H9 (cell line): Measurements from ENCODE around the gene ERRFI1. TPM values are rescaled to one million over a fixed set of nuclear protein-coding genes. Genes with fewer than 3 reads are reported as not detected.

Experiments used
- DNase-seq: peaks from one replicate; pipeline ENCODE4 v3.0.0-alpha.2; 2017
- H2AFZ ChIP-seq: one replicate; pipeline ENCODE4 v1.6.1; 2013; ENCODE audit warnings: mild to moderate bottlenecking, low read length, control low read depth, moderate library complexity
- H2AK5ac ChIP-seq: 2 replicates; pipeline ENCODE4 v1.6.1; 2013; ENCODE audit warnings: low read length, control low read depth, mixed read lengths; ENCODE audit not compliant: insufficient read length
- H2BK120ac ChIP-seq: one replicate; pipeline ENCODE4 v1.6.1; 2013; ENCODE audit warnings: low read depth, mild to moderate bottlenecking, low read length, control low read depth, inconsistent platforms; ENCODE audit not compliant: poor library complexity, severe bottlenecking
- H2BK12ac ChIP-seq: 2 replicates; pipeline ENCODE4 v1.6.1; 2013; ENCODE audit warnings: low read length, control low read depth, mixed read lengths, low read depth; ENCODE audit not compliant: insufficient read length
- H2BK15ac ChIP-seq: 2 replicates; pipeline ENCODE4 v1.6.1; 2013; ENCODE audit warnings: low read depth, low read length, control low read depth
- H2BK20ac ChIP-seq: one replicate; pipeline ENCODE4 v1.6.1; 2013; ENCODE audit warnings: low read depth, mild to moderate bottlenecking, low read length, control low read depth, inconsistent platforms; ENCODE audit not compliant: poor library complexity, severe bottlenecking
- H2BK5ac ChIP-seq: 2 replicates; pipeline ENCODE4 v1.6.1; 2013; ENCODE audit warnings: low read length, control low read depth, mixed read lengths; ENCODE audit not compliant: insufficient read length
- H3K14ac ChIP-seq: 2 replicates; pipeline ENCODE4 v1.6.1; 2013; ENCODE audit warnings: low read length, control low read depth; ENCODE audit not compliant: insufficient read depth
- H3K18ac ChIP-seq: 2 replicates; pipeline ENCODE4 v1.6.1; 2013; ENCODE audit warnings: low read depth, mild to moderate bottlenecking, mixed read lengths, low read length, control low read depth; ENCODE audit not compliant: insufficient read length
- H3K23ac ChIP-seq: 2 replicates; pipeline ENCODE4 v1.6.1; 2013; ENCODE audit warnings: low read length, control low read depth, mixed read lengths, low read depth; ENCODE audit not compliant: insufficient read length
- H3K23me2 ChIP-seq: 2 replicates; pipeline ENCODE4 v1.6.1; 2013; ENCODE audit warnings: low read depth, mild to moderate bottlenecking, mixed read lengths, low read length, control low read depth; ENCODE audit not compliant: insufficient read length, poor library complexity, severe bottlenecking
- H3K27ac ChIP-seq: 2 replicates; pipeline ENCODE4 v1.5.1; 2013; ENCODE audit warnings: low read length, control low read depth, mixed read lengths, low read depth; ENCODE audit not compliant: insufficient read length
- H3K27me3 ChIP-seq: 2 replicates; pipeline ENCODE4 v1.6.1; 2013; ENCODE audit warnings: low read length, control low read depth, inconsistent platforms; ENCODE audit not compliant: insufficient read depth
- H3K4ac ChIP-seq: 2 replicates; pipeline ENCODE4 v1.6.1; 2013; ENCODE audit warnings: low read depth, mild to moderate bottlenecking, control low read depth, inconsistent platforms, low read length, moderate library complexity
- H3K4me1 ChIP-seq: 2 replicates; pipeline ENCODE4 v1.6.1; 2013; ENCODE audit warnings: low read length, control low read depth, inconsistent platforms; ENCODE audit not compliant: insufficient read depth
- H3K4me2 ChIP-seq: 2 replicates; pipeline ENCODE4 v1.6.1; 2013; ENCODE audit warnings: low read length, control low read depth, mixed read lengths; ENCODE audit not compliant: insufficient read length, insufficient read depth
- H3K56ac ChIP-seq: 2 replicates; pipeline ENCODE4 v1.6.1; 2013; ENCODE audit warnings: low read depth, mild to moderate bottlenecking, mixed read lengths, low read length, control low read depth; ENCODE audit not compliant: insufficient read length
- H3K79me1 ChIP-seq: 2 replicates; pipeline ENCODE4 v1.6.1; 2013; ENCODE audit warnings: low read depth, mild to moderate bottlenecking, moderate library complexity, low read length, control low read depth, inconsistent platforms; ENCODE audit not compliant: insufficient read depth, poor library complexity, severe bottlenecking
- H3K79me2 ChIP-seq: 2 replicates; pipeline ENCODE4 v1.6.1; 2013; ENCODE audit warnings: low read length, control low read depth, inconsistent platforms; ENCODE audit not compliant: insufficient read depth
- H3K9ac ChIP-seq: 2 replicates; pipeline ENCODE4 v1.6.1; 2013; ENCODE audit warnings: low read length, control low read depth, mixed read lengths; ENCODE audit not compliant: insufficient read length; ENCODE audit errors: extremely low read depth
- H3K9me3 ChIP-seq: one replicate; pipeline ENCODE4 v1.6.1; 2013; ENCODE audit warnings: low read depth, low read length, inconsistent platforms; ENCODE audit not compliant: control insufficient read depth
- H3T11ph ChIP-seq: one replicate; pipeline ENCODE4 v1.6.1; 2013; ENCODE audit warnings: mild to moderate bottlenecking, low read length, control low read depth, inconsistent platforms
- H4K20me1 ChIP-seq: one replicate; pipeline ENCODE4 v1.6.1; 2013; ENCODE audit not compliant: control insufficient read depth, insufficient read length, insufficient read depth
- H4K5ac ChIP-seq: 2 replicates; pipeline ENCODE4 v1.6.1; 2013; ENCODE audit warnings: low read depth, mild to moderate bottlenecking, mixed read lengths, low read length, control low read depth; ENCODE audit not compliant: insufficient read length
- H4K8ac ChIP-seq: replicated peaks from 2 replicates; pipeline ENCODE4 v1.6.1; 2013; ENCODE audit warnings: low read length, control low read depth, mixed read lengths, low read depth; ENCODE audit not compliant: insufficient read length
- H4K91ac ChIP-seq: 2 replicates; pipeline ENCODE4 v1.6.1; 2013; ENCODE audit warnings: low read depth, mild to moderate bottlenecking, moderate library complexity, mixed read lengths, low read length, control low read depth; ENCODE audit not compliant: insufficient read length
- H3K27ac Mint-ChIP-seq, 3 experiments: 2 replicates in 2 of 3; 3 replicates in 1 of 3; pipeline ENCODE4 v1.8.0; 2020 to 2021; ENCODE audit warnings: mixed read lengths in 3 of 3, mild to moderate bottlenecking in 1 of 3, moderate library complexity in 1 of 3
- H3K27me3 Mint-ChIP-seq: 2 replicates; pipeline ENCODE4 v1.8.0; 2021; ENCODE audit warnings: low read depth, mild to moderate bottlenecking, moderate library complexity, mixed read lengths
- H3K36me3 Mint-ChIP-seq, 3 experiments: 2 replicates in 2 of 3; 3 replicates in 1 of 3; pipeline ENCODE4 v1.8.0; 2020 to 2021; ENCODE audit warnings: low read depth in 3 of 3, mixed read lengths in 3 of 3; ENCODE audit not compliant: insufficient read depth in 1 of 3
- H3K4me1 Mint-ChIP-seq, 2 experiments: 2 replicates each; pipeline ENCODE4 v1.8.0; 2020; ENCODE audit warnings: mixed read lengths in 2 of 2
- H3K4me3 Mint-ChIP-seq, 2 experiments: 2 replicates in 1 of 2; 3 replicates in 1 of 2; pipeline ENCODE4 v1.8.0; 2020 to 2021; ENCODE audit warnings: mild to moderate bottlenecking in 2 of 2, mixed read lengths in 2 of 2, moderate library complexity in 1 of 2
- H3K9me3 Mint-ChIP-seq, 2 experiments: 2 replicates in 1 of 2; 3 replicates in 1 of 2; pipeline ENCODE4 v1.8.0; 2020; ENCODE audit warnings: mild to moderate bottlenecking in 2 of 2, mixed read lengths in 2 of 2, moderate library complexity in 1 of 2
- CTCF ChIP-seq: fragments of 200-600 bp; sonication (generic); conservative IDR thresholded peaks from 3 replicates; pipeline ENCODE4 v1.8.0; 2021; ENCODE audit warnings: antibody characterized with exemption, mild to moderate bottlenecking
- WGBS: extraction: QIAGEN DNeasy Blood & Tissue Kit; methylation state at CpG from one replicate; pipeline ENCODE4 v1.1.7; 2013; ENCODE audit warnings: missing lambda C conversion rate, low lambda C conversion rate, mixed read lengths; ENCODE audit not compliant: insufficient read length; ENCODE audit errors: extremely low coverage; 5-methylcytosine and 5-hydroxymethylcytosine counted together
- total RNA-seq: library from RNA; stranded (reverse); gene quantifications from 2 replicates; pipeline ENCODE4 v1.2.1, GENCODE V29; 2021

The ERRFI1 gene
- total RNA-seq, 1 experiment from 2014 or later = 20.8 TPM

GRCh38 chr1:8015036-8015808 is 10.9 kb downstream of the ERRFI1 start:
- Histone ChIP-seq H3K23me2 (no peaks in the 10 kb centered on the region), H3K56ac (no peak overlapping the region), H4K20me1 (no peaks in the 10 kb centered on the region), H4K91ac (no peak overlapping the region), H3K27ac (no peak overlapping the region), H3K4me2 (no peak overlapping the region), H3K9ac (peak overlapping the region; percentile 17), H3K9me3 (no peaks in the 10 kb centered on the region), H2BK12ac (no peak overlapping the region), H3K79me1 (peaks cover 10% of the 10 kb centered on the region), H3K14ac (no peak overlapping the region), H2BK120ac (no peak overlapping the region), H2AFZ (no peak overlapping the region), H3K27me3 (no peaks in the 10 kb centered on the region), H2BK20ac (no peak overlapping the region), H2BK5ac (no peak overlapping the region), H2BK15ac (no peak overlapping the region), H3K4me1 (peaks cover 7% of the 10 kb centered on the region; the same call in 1 of the 2 replicates), H3K4ac (no peak overlapping the region), H4K8ac (no peak overlapping the region), H3T11ph (no peak overlapping the region), H3K23ac (no peak overlapping the region), H4K5ac (no peak overlapping the region), H2AK5ac (no peak overlapping the region), H3K18ac (no peak overlapping the region), H3K79me2 (peaks cover 31% of the 10 kb centered on the region; the same call in 1 of the 2 replicates)
- TF ChIP-seq CTCF = peak; percentile 80
- Mint-ChIP-seq H3K4me3 (no peak overlapping the region; a peak in 1 of 5 replicates), H3K36me3 (peaks cover 27 to 42% (median 29%) of the 10 kb centered on the region in 3 experiments), H3K27ac (peak overlapping the region in 1 of 3 experiments; percentile 59; a peak in 4 of 7 replicates), H3K9me3 (no peaks in the 10 kb centered on the region), H3K4me1 (peaks cover 48 to 54% of the 10 kb centered on the region in 2 experiments), H3K27me3 (no peaks in the 10 kb centered on the region)
- DNase-seq = no peak
- WGBS = no CpG with 5 or more reads among the region's 8 CpGs
